PFSK-1 (cell line): ENCODE data around the gene CRAT.

Experiments used
- FOXP2 ChIP-seq: optimal IDR thresholded peaks from 2 replicates; pipeline ENCODE3; 2011; ENCODE audit warnings: borderline replicate concordance, control low read depth, inconsistent platforms; ENCODE audit not compliant: insufficient read depth; ENCODE audit errors: extremely low read length, extremely low read depth
- POLR2AphosphoS5 ChIP-seq: IDR thresholded peaks from 2 replicates; pipeline ENCODE4 v1.6.1; 2012; ENCODE audit warnings: low read depth, mild to moderate bottlenecking, control low read depth, low read length, moderate library complexity
- REST ChIP-seq, 2 experiments: IDR thresholded peaks; 2 replicates each; pipeline versions ENCODE4 v1.6.1 to v1.8.0; 2011 to 2012; ENCODE audit warnings: low read depth in 2 of 2, low read length in 2 of 2, control low read depth in 1 of 2, inconsistent platforms in 1 of 2, mild to moderate bottlenecking in 1 of 2, moderate library complexity in 1 of 2; ENCODE audit not compliant: insufficient read depth in 1 of 2
- SIN3A ChIP-seq: IDR thresholded peaks from 2 replicates; pipeline ENCODE4 v1.6.1; 2012; ENCODE audit warnings: mild to moderate bottlenecking, low read length, moderate library complexity, borderline replicate concordance; ENCODE audit not compliant: insufficient read depth
- TAF1 ChIP-seq: IDR thresholded peaks from 2 replicates; pipeline ENCODE4 v1.6.1; 2012; ENCODE audit warnings: low read length, control low read depth, borderline replicate concordance; ENCODE audit not compliant: insufficient read depth

Gene CRAT

GRCh38 chr9:129069862-129070641 is 40.5 kb downstream of the CRAT start:
- TF ChIP-seq TAF1 (no peak), SIN3A (no peak), REST (IDR thresholded peaks at IDR 0.05; ENCODE audit: insufficient read depth in 1 of 2, low read depth in 2 of 2, low read length in 2 of 2) (no peak)

GRCh38 chr9:129068990-129069861 is 41.4 kb downstream of the CRAT start:
- TF ChIP-seq SIN3A, result no peak
- no peak for TF ChIP-seq POLR2AphosphoS5
- no peak for TF ChIP-seq FOXP2
- no peak for TF ChIP-seq TAF1
- no peak for TF ChIP-seq REST (IDR thresholded peaks at IDR 0.05; ENCODE audit: insufficient read depth in 1 of 2, low read depth in 2 of 2, low read length in 2 of 2)

- no peak for TF ChIP-seq FOXP2
- TF ChIP-seq REST (IDR thresholded peaks at IDR 0.05; ENCODE audit: insufficient read depth in 1 of 2, low read depth in 2 of 2, low read length in 2 of 2), result no peak
Measured at GRCh38 chr9:129068110-129068509, 42.5 kb downstream of the CRAT start.

- TF ChIP-seq SIN3A (no peak), FOXP2 (no peak), POLR2AphosphoS5 (no peak), TAF1 (no peak), REST (IDR thresholded peaks at IDR 0.05; ENCODE audit: insufficient read depth in 1 of 2, low read depth in 2 of 2, low read length in 2 of 2) (no peak)
Measured at GRCh38 chr9:129064499-129064908, 46.1 kb downstream of the CRAT start.
